GM13977 (cell line): ENCODE data around the gene SV2B.

Source experiments
- DNase-seq: peaks from one replicate; pipeline ENCODE4 v3.0.0; 2012; ENCODE audit warnings: low spot score
- in situ Hi-C: fragments of 300-500 bp; cut with MboI; formaldehyde crosslinking; loops from one replicate; pipeline ENCODE4 v1.12.0; 2022; ENCODE audit warnings: low sequenced_read_pairs, low pct_unique_long_range_greater_than_20kb, mixed read lengths, inconsistent platforms; ENCODE audit not compliant: unreplicated experiment
- TF ChIP-seq, protein P1 (sequence below): IDR thresholded peaks from 2 replicates; pipeline ENCODE4 v1.5.1; 2012; ENCODE audit warnings: mild to moderate bottlenecking, control low read depth; ENCODE audit not compliant: insufficient read depth; ENCODE audit errors: extremely low read depth, missing control alignments

The SV2B gene

DNA sequence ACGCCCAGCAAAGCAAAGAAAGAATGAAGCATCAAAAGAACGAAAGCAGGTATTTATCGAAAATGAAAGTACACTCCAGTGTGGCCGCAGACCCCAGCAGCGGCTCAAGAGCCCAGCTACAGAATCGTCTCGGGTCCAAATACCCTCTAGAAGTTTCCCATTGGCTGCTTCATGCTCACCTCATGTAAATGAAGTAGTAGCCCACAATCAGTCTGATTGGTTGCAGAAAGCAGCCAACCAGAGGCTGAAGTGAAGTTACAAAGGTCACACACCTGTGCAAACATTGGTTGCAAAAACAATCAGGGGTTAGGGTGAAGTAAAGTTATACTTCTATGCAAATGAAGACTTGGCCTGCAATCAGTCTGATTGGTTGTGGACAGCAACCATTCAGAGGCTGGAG lies 32.0 kb downstream of the SV2B start:
- in situ Hi-C loops, result no loop called here
- TF ChIP-seq, protein P1, sequence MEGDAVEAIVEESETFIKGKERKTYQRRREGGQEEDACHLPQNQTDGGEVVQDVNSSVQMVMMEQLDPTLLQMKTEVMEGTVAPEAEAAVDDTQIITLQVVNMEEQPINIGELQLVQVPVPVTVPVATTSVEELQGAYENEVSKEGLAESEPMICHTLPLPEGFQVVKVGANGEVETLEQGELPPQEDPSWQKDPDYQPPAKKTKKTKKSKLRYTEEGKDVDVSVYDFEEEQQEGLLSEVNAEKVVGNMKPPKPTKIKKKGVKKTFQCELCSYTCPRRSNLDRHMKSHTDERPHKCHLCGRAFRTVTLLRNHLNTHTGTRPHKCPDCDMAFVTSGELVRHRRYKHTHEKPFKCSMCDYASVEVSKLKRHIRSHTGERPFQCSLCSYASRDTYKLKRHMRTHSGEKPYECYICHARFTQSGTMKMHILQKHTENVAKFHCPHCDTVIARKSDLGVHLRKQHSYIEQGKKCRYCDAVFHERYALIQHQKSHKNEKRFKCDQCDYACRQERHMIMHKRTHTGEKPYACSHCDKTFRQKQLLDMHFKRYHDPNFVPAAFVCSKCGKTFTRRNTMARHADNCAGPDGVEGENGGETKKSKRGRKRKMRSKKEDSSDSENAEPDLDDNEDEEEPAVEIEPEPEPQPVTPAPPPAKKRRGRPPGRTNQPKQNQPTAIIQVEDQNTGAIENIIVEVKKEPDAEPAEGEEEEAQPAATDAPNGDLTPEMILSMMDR, result no peak
- no peak for DNase-seq

DNA sequence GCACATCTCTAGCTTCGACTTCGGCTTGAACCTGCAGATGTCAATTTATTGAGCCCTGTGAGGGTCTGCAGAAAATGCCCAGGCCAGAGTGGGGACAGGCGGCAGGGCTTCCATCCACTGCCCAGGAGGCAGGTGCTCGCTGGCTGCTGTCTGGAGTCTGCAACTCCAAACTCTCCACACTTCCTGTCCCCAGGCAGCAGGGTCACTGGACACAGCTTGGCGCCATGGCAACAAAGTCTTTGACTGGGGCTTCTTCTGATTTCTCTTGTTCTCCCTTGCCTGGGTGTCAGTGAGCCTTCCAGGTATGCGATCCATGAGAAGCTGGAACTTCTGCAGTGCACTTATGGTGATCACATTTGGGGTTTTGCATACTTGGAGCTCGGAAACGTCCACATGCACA lies 33.5 kb downstream of the SV2B start:
- DNase-seq, result no peak
- in situ Hi-C loops, result no loop called here
- TF ChIP-seq, protein P1, result no peak

- DNase-seq, result peak; percentile 69
- TF ChIP-seq, protein P1, result no peak
- in situ Hi-C loops, result no loop called here
Measured at GRCh38 chr15:91135201-91136130, 35.4 kb downstream of the SV2B start.

DNA sequence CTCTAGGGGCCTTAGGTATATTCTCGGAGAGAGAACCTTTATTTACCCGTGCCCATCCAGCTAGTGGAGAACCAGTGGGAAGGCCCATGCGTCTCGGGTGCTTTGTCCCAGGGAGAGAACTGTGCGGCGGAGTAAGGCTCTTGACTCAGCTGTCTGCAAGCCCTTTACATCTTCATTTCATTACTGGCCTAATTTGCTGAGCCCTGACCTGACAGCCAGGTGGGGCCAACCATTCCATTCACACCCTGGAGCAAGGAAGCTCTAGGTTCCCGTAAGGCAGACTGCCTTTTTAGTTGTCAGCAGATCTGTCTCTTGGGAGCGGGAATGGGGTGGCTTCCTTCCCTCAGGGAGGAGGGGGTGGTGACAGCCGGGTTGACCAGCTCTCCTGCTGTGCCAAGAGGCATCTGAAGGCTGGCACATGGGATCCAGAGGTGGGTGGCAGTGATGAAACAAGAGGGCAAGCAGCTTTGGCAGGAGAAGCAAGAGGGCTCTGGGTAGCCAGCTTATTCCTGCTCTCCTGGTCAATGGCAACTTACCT lies 36.4 kb downstream of the SV2B start:
- TF ChIP-seq, protein P1, result no peak
- in situ Hi-C loops, result no loop called here
- DNase-seq, result no peak

DNA sequence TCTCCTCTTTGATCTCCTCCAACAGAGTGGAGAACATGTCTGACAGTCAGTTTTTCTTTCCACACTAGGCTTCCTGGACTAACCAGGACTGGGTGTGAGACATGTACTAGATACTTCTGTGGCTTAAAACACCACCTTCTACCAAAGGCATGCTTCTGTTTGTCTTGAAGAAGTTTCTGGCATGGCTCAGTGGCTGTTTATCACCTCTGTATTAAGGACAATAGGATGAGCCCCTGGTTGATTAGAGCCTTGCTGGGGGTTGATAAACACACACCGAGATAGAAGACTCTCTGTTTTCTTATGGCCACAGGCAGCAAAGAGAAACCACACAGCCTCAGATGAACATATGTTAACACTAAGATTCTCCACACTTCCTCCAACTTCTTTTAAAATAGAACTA lies 40.5 kb downstream of the SV2B start:
- in situ Hi-C loops, result no loop called here

GRCh38 chr15:91141097-91141496 lies 41.0 kb downstream of the SV2B start:
- TF ChIP-seq, protein P1, result no peak
- in situ Hi-C loops, result no loop called here
- DNase-seq, result no peak

More for the DNA sequence above, 40.5 kb downstream of the SV2B start:
- DNase-seq, result no peak
- TF ChIP-seq, protein P1, result no peak
